Fibroblast of mammary gland (primary cell): ENCODE results near the gene ADAMTSL2.

ENCODE experiments used
- DNase-seq: peaks from one replicate; pipeline ENCODE4 v3.0.0-alpha.2; 2010; ENCODE audit warnings: low read depth
- H3K4me3 ChIP-seq: 2 replicates; pipeline ENCODE4 v1.5.1; 2011; ENCODE audit warnings: low read depth, mild to moderate bottlenecking, low read length, moderate library complexity; ENCODE audit not compliant: control insufficient read depth
- TF ChIP-seq, protein P1 (sequence below): conservative IDR thresholded peaks from 2 replicates; pipeline ENCODE4 v1.5.1; 2011; ENCODE audit warnings: low read depth, low read length, inconsistent platforms; ENCODE audit not compliant: control insufficient read depth, insufficient read depth

The ADAMTSL2 gene

GRCh38 chr9:133495327-133496293 lies 38.9 kb upstream of the ADAMTSL2 start:
- H3K4me3 ChIP-seq, result no peak overlapping the region
- no peak for DNase-seq

GRCh38 chr9:133496861-133497842 lies 37.4 kb upstream of the ADAMTSL2 start:
- TF ChIP-seq, protein P1, sequence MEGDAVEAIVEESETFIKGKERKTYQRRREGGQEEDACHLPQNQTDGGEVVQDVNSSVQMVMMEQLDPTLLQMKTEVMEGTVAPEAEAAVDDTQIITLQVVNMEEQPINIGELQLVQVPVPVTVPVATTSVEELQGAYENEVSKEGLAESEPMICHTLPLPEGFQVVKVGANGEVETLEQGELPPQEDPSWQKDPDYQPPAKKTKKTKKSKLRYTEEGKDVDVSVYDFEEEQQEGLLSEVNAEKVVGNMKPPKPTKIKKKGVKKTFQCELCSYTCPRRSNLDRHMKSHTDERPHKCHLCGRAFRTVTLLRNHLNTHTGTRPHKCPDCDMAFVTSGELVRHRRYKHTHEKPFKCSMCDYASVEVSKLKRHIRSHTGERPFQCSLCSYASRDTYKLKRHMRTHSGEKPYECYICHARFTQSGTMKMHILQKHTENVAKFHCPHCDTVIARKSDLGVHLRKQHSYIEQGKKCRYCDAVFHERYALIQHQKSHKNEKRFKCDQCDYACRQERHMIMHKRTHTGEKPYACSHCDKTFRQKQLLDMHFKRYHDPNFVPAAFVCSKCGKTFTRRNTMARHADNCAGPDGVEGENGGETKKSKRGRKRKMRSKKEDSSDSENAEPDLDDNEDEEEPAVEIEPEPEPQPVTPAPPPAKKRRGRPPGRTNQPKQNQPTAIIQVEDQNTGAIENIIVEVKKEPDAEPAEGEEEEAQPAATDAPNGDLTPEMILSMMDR, result no peak
- no peak overlapping the region for H3K4me3 ChIP-seq
- DNase-seq, result no peak

More at GRCh38 chr9:133495327-133496293, 38.9 kb upstream of the ADAMTSL2 start:
- TF ChIP-seq, protein P1, result no peak

DNA sequence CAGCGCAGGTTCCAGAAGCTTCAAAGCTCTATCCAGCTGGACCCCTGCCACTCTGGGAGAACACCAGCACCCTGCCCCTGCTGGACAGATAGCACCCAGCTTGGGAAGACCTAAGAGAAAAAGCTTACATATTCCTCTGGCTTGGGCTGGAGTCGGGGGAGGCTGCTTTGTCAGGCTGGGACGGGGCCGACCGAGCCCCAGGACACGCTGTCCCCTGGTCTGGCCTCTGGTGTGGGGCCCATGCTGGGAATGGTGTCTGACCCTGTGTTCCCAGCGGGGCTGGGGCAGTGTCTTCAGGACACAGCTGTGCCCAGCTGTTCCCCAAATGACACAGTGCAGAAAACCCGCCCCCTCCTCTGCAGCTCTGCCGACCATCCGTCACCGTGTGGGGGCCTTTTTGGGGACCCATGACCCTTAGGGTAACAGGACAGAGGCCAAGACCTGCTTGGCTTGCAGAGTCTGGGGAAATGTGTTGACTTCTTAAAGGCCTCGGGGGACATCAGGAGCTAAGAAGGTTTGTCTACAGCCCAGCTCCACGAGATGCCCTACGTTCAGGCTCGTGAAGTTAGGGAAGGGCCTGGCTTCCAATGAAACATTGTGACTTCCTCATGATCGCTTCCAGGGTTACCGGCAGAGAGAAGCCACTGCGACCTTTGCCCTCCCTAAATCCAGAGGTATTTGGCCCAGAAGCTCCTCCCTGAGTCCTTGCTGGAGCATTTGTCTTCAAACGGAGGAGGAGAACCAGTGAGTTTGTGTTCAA lies 35.2 kb upstream of the ADAMTSL2 start:
- TF ChIP-seq, protein P1, result no peak

GRCh38 chr9:133499892-133500270 lies 34.6 kb upstream of the ADAMTSL2 start:
- no peak for DNase-seq
- H3K4me3 ChIP-seq, result no peak overlapping the region
- TF ChIP-seq, protein P1, result no peak

More for the DNA sequence above, 35.2 kb upstream of the ADAMTSL2 start:
- DNase-seq, result no peak
- H3K4me3 ChIP-seq, result no peak overlapping the region

- TF ChIP-seq, protein P1, result no peak
- no peak overlapping the region for H3K4me3 ChIP-seq
- no peak for DNase-seq
Observed at GRCh38 chr9:133502112-133502511, 32.4 kb upstream of the ADAMTSL2 start.

GRCh38 chr9:133505186-133505830 lies 29.2 kb upstream of the ADAMTSL2 start:
- H3K4me3 ChIP-seq, result no peak overlapping the region
- TF ChIP-seq, protein P1, result no peak
- peak; percentile 65 for DNase-seq
